ENCODE results near the gene SARNP. TPM values are rescaled to one million over a fixed set of nuclear protein-coding genes. Genes with fewer than 3 reads are reported as not detected.

Gene SARNP
- total and polyA plus RNA-seq, 9 of the 15 experiments (the other 6 are each of a cell fraction or from before 2014, with no cell fraction given) = 70.1 to 400 (median 198) TPM

DNA sequence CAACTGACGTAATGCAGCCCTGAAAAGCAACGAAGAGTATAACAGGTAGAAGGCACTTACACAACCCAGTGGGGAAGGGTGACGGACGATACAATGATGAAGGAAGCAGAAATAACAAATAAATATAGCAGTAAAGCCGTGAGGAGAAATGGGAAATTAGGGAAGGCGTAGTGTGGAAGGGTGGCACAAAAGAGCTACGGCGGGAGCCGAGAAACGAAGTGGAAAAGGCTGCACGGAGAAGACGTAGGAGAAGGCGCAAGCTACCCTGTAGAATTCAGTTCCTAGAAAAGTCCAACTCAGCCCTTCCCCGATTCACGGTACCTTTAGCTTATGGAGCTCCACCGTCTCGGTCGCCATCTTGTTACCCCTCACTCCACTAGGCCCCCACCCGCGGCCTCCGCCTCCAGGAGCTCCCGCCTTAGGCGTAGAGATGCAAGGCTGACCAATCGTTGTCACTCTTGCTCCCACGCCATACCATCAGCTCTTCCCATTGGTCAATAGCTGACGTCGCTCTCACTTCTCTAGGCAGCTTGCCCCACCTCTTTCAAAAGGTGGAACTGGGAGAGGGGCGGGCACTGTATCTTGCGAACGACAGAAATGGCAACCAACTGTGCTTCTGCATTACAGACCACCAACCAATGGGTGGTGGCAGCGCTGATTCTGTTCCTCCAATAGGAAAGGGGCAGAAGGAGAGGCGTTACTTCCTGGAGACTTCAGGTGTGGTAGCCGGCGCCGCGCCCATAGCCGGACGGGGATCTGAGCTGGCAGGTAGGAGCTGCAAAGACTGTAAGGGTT, at the start of gene SARNP, which contains the start of gene ORMDL2 (continued):
- TF ChIP-seq, protein P1, sequence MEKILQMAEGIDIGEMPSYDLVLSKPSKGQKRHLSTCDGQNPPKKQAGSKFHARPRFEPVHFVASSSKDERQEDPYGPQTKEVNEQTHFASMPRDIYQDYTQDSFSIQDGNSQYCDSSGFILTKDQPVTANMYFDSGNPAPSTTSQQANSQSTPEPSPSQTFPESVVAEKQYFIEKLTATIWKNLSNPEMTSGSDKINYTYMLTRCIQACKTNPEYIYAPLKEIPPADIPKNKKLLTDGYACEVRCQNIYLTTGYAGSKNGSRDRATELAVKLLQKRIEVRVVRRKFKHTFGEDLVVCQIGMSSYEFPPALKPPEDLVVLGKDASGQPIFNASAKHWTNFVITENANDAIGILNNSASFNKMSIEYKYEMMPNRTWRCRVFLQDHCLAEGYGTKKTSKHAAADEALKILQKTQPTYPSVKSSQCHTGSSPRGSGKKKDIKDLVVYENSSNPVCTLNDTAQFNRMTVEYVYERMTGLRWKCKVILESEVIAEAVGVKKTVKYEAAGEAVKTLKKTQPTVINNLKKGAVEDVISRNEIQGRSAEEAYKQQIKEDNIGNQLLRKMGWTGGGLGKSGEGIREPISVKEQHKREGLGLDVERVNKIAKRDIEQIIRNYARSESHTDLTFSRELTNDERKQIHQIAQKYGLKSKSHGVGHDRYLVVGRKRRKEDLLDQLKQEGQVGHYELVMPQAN (IDR thresholded peaks at IDR 0.05; ENCODE audit: borderline replicate concordance) = peak; percentile 85
- no peak for TF ChIP-seq ZKSCAN3 (CRISPR knock-in tag; IDR thresholded peaks at IDR 0.05)
- no peak for TF ChIP-seq SAFB2 (IDR thresholded peaks at IDR 0.05; ENCODE audit: borderline replicate concordance, low read depth, low read length, severe bottlenecking)
- no peak for TF ChIP-seq ZNF224 (CRISPR knock-in tag; IDR thresholded peaks at IDR 0.05)
- TF ChIP-seq FOSL1 (tag; conservative IDR thresholded peaks at IDR 0.05) = no peak
- no peak for TF ChIP-seq ZBED1 (IDR thresholded peaks at IDR 0.05)
- TF ChIP-seq, protein P2, sequence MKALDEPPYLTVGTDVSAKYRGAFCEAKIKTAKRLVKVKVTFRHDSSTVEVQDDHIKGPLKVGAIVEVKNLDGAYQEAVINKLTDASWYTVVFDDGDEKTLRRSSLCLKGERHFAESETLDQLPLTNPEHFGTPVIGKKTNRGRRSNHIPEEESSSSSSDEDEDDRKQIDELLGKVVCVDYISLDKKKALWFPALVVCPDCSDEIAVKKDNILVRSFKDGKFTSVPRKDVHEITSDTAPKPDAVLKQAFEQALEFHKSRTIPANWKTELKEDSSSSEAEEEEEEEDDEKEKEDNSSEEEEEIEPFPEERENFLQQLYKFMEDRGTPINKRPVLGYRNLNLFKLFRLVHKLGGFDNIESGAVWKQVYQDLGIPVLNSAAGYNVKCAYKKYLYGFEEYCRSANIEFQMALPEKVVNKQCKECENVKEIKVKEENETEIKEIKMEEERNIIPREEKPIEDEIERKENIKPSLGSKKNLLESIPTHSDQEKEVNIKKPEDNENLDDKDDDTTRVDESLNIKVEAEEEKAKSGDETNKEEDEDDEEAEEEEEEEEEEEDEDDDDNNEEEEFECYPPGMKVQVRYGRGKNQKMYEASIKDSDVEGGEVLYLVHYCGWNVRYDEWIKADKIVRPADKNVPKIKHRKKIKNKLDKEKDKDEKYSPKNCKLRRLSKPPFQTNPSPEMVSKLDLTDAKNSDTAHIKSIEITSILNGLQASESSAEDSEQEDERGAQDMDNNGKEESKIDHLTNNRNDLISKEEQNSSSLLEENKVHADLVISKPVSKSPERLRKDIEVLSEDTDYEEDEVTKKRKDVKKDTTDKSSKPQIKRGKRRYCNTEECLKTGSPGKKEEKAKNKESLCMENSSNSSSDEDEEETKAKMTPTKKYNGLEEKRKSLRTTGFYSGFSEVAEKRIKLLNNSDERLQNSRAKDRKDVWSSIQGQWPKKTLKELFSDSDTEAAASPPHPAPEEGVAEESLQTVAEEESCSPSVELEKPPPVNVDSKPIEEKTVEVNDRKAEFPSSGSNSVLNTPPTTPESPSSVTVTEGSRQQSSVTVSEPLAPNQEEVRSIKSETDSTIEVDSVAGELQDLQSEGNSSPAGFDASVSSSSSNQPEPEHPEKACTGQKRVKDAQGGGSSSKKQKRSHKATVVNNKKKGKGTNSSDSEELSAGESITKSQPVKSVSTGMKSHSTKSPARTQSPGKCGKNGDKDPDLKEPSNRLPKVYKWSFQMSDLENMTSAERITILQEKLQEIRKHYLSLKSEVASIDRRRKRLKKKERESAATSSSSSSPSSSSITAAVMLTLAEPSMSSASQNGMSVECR (CRISPR knock-in tag; IDR thresholded peaks at IDR 0.05) = no peak; the same call in none of the 2 replicates
- TF ChIP-seq, protein P3, sequence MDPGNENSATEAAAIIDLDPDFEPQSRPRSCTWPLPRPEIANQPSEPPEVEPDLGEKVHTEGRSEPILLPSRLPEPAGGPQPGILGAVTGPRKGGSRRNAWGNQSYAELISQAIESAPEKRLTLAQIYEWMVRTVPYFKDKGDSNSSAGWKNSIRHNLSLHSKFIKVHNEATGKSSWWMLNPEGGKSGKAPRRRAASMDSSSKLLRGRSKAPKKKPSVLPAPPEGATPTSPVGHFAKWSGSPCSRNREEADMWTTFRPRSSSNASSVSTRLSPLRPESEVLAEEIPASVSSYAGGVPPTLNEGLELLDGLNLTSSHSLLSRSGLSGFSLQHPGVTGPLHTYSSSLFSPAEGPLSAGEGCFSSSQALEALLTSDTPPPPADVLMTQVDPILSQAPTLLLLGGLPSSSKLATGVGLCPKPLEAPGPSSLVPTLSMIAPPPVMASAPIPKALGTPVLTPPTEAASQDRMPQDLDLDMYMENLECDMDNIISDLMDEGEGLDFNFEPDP (CRISPR knock-in tag; IDR thresholded peaks at IDR 0.05) = no peak
- TF ChIP-seq, protein P4, sequence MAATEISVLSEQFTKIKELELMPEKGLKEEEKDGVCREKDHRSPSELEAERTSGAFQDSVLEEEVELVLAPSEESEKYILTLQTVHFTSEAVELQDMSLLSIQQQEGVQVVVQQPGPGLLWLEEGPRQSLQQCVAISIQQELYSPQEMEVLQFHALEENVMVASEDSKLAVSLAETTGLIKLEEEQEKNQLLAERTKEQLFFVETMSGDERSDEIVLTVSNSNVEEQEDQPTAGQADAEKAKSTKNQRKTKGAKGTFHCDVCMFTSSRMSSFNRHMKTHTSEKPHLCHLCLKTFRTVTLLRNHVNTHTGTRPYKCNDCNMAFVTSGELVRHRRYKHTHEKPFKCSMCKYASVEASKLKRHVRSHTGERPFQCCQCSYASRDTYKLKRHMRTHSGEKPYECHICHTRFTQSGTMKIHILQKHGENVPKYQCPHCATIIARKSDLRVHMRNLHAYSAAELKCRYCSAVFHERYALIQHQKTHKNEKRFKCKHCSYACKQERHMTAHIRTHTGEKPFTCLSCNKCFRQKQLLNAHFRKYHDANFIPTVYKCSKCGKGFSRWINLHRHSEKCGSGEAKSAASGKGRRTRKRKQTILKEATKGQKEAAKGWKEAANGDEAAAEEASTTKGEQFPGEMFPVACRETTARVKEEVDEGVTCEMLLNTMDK (IDR thresholded peaks at IDR 0.05; ENCODE audit: borderline replicate concordance, insufficient read depth, low read depth, low read length, poor library complexity, severe bottlenecking) = no peak
- TF ChIP-seq, protein P5, sequence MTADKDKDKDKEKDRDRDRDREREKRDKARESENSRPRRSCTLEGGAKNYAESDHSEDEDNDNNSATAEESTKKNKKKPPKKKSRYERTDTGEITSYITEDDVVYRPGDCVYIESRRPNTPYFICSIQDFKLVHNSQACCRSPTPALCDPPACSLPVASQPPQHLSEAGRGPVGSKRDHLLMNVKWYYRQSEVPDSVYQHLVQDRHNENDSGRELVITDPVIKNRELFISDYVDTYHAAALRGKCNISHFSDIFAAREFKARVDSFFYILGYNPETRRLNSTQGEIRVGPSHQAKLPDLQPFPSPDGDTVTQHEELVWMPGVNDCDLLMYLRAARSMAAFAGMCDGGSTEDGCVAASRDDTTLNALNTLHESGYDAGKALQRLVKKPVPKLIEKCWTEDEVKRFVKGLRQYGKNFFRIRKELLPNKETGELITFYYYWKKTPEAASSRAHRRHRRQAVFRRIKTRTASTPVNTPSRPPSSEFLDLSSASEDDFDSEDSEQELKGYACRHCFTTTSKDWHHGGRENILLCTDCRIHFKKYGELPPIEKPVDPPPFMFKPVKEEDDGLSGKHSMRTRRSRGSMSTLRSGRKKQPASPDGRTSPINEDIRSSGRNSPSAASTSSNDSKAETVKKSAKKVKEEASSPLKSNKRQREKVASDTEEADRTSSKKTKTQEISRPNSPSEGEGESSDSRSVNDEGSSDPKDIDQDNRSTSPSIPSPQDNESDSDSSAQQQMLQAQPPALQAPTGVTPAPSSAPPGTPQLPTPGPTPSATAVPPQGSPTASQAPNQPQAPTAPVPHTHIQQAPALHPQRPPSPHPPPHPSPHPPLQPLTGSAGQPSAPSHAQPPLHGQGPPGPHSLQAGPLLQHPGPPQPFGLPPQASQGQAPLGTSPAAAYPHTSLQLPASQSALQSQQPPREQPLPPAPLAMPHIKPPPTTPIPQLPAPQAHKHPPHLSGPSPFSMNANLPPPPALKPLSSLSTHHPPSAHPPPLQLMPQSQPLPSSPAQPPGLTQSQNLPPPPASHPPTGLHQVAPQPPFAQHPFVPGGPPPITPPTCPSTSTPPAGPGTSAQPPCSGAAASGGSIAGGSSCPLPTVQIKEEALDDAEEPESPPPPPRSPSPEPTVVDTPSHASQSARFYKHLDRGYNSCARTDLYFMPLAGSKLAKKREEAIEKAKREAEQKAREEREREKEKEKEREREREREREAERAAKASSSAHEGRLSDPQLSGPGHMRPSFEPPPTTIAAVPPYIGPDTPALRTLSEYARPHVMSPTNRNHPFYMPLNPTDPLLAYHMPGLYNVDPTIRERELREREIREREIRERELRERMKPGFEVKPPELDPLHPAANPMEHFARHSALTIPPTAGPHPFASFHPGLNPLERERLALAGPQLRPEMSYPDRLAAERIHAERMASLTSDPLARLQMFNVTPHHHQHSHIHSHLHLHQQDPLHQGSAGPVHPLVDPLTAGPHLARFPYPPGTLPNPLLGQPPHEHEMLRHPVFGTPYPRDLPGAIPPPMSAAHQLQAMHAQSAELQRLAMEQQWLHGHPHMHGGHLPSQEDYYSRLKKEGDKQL (CRISPR knock-in tag; IDR thresholded peaks at IDR 0.05; ENCODE audit: borderline replicate concordance) = no peak

Data from K562 (cell line).